HL-60 (cell line): ENCODE measurements around the gene HTR4.
"Not testable (repeated sequence)": the region's sequence is repeated elsewhere in the genome, so short reads cannot be mapped to it uniquely, and the experiment has no call there.

Experiments
- DNase-seq, 2 experiments: peaks; one replicate each; pipeline ENCODE4 v3.0.0-alpha.2; 2010 to 2020; ENCODE audit warnings: low read depth in 1 of 2, low spot score in 1 of 2
- H3K27ac ChIP-seq: fragments of 250-450 bp; sonication (Bioruptor Pico); replicated peaks from 2 replicates; pipeline ENCODE4 v1.5.1; 2020; ENCODE audit warnings: mild to moderate bottlenecking, moderate library complexity
- H3K27me3 ChIP-seq: fragments of 250-450 bp; sonication (Bioruptor Pico); 2 replicates; pipeline ENCODE4 v1.5.1; 2021; ENCODE audit warnings: mild to moderate bottlenecking, moderate library complexity; ENCODE audit not compliant: insufficient read depth, poor library complexity, severe bottlenecking
- H3K4me3 ChIP-seq: replicated peaks from 2 replicates; pipeline ENCODE4 v1.5.1; 2011; ENCODE audit warnings: mild to moderate bottlenecking, control low read depth, low read length; ENCODE audit not compliant: insufficient read depth
- CTCF ChIP-seq: IDR thresholded peaks from one replicate; pipeline ENCODE4 v1.5.1; 2011; ENCODE audit warnings: low read length, control low read depth, inconsistent platforms; ENCODE audit not compliant: insufficient read depth
- GABPA ChIP-seq: IDR thresholded peaks from 2 replicates; pipeline ENCODE4 v1.6.1; 2012; ENCODE audit warnings: low read depth
- POLR2AphosphoS5 ChIP-seq: IDR thresholded peaks from 2 replicates; pipeline ENCODE4 v1.6.1; 2012; ENCODE audit warnings: low read depth
- REST ChIP-seq: IDR thresholded peaks from 2 replicates; pipeline ENCODE4 v1.6.1; 2012; ENCODE audit warnings: low read depth; ENCODE audit not compliant: insufficient replicate concordance
- SPI1 ChIP-seq: IDR thresholded peaks from 2 replicates; pipeline ENCODE4 v1.6.1; 2012; ENCODE audit warnings: low read depth, mild to moderate bottlenecking, borderline replicate concordance

HTR4 gene

GRCh38 chr5:148471379-148471778 is 182.9 kb downstream of the HTR4 start:
- Histone ChIP-seq H3K27ac (no peak overlapping the region), H3K27me3 (no peaks in the 10 kb centered on the region), H3K4me3 (no peak overlapping the region)
- no peak for DNase-seq
- TF ChIP-seq CTCF (no peak), GABPA (no peak), POLR2AphosphoS5 (no peak), SPI1 (no peak), REST (no peak)

- H3K27me3 ChIP-seq, result no peaks in the 10 kb centered on the region
- no peak overlapping the region for H3K4me3 ChIP-seq
- DNase-seq, result no peak
- H3K27ac ChIP-seq, result no peak overlapping the region
- no peak for TF ChIP-seq GABPA
- TF ChIP-seq POLR2AphosphoS5, result no peak
- TF ChIP-seq SPI1, result no peak
- TF ChIP-seq REST, result no peak
- TF ChIP-seq CTCF, result no peak
Measured at GRCh38 chr5:148469501-148469935, 184.8 kb downstream of the HTR4 start.

- H3K27ac ChIP-seq, DNase-seq, H3K4me3 ChIP-seq, H3K27me3 ChIP-seq: not testable (repeated sequence)
Measured at GRCh38 chr5:148468746-148469145, 185.6 kb downstream of the HTR4 start.

- TF ChIP-seq GABPA (no peak), SPI1 (no peak), REST (no peak), CTCF (no peak), POLR2AphosphoS5 (no peak)
- Histone ChIP-seq H3K27ac (no peak overlapping the region), H3K4me3 (no peak overlapping the region), H3K27me3 (no peaks in the 10 kb centered on the region)
- no peak for DNase-seq
Measured at GRCh38 chr5:148467958-148468357, 186.4 kb downstream of the HTR4 start.
